ENCODE data around the gene PAX8.

DNA sequence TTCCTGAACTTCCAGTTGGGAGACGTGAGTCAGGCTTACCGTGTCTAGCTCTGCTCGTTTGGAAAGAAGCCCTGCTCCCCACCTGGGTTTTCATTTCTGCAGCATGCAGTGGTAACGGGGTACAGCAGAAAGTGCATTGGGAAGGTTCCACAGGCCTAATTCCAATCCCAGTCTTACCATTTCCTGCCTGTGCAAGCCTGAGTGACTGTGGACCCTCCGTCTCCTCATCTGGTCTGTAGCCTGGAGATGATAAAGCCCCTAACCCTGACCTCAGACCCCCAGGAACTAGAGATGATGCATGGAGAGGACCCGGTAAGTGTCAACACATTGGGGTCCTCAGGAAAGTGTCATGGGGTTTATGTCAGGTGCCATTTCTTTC is 110.8 kb downstream of the PAX8 start:
- TF ChIP-seq, protein P1, sequence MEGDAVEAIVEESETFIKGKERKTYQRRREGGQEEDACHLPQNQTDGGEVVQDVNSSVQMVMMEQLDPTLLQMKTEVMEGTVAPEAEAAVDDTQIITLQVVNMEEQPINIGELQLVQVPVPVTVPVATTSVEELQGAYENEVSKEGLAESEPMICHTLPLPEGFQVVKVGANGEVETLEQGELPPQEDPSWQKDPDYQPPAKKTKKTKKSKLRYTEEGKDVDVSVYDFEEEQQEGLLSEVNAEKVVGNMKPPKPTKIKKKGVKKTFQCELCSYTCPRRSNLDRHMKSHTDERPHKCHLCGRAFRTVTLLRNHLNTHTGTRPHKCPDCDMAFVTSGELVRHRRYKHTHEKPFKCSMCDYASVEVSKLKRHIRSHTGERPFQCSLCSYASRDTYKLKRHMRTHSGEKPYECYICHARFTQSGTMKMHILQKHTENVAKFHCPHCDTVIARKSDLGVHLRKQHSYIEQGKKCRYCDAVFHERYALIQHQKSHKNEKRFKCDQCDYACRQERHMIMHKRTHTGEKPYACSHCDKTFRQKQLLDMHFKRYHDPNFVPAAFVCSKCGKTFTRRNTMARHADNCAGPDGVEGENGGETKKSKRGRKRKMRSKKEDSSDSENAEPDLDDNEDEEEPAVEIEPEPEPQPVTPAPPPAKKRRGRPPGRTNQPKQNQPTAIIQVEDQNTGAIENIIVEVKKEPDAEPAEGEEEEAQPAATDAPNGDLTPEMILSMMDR (IDR thresholded peaks at IDR 0.05): no peak
- no peak for TF ChIP-seq EZH2 (IDR thresholded peaks at IDR 0.05; ENCODE audit: borderline replicate concordance, insufficient read depth, low read depth, low read length, poor library complexity, severe bottlenecking)
